ENCODE data around the gene FARS2.

- TF ChIP-seq CTCF (IDR thresholded peaks at IDR 0.05 in 8 of 11, conservative IDR thresholded peaks at IDR 0.05 in 3 of 11) (no peak), POLR2A (IDR thresholded peaks at IDR 0.05) (no peak), POLR2AphosphoS5 (IDR thresholded peaks at IDR 0.05) (no peak)
Observed at GRCh38 chr6:5525209-5525608, 263.9 kb downstream of the FARS2 start.

All from spleen (tissue), 7 donors.